Progenitor cell of endocrine pancreas (in vitro differentiated cells): ENCODE data around the gene ALDH2. TPM values are rescaled to one million over a fixed set of nuclear protein-coding genes. Genes with fewer than 3 reads are reported as not detected.
"Not testable (repeated sequence)": the region's sequence is repeated elsewhere in the genome, so short reads cannot be mapped to it uniquely, and the experiment has no call there.

ENCODE experiments used
- DNase-seq: peaks from one replicate; pipeline ENCODE4 v3.0.0; 2021; ENCODE audit warnings: low spot score; ENCODE audit not compliant: unreplicated experiment
- H3K27ac Mint-ChIP-seq: 2 replicates; pipeline ENCODE4 v1.8.0; 2021; ENCODE audit warnings: mild to moderate bottlenecking, moderate library complexity, mixed read lengths
- H3K27me3 Mint-ChIP-seq: 2 replicates; pipeline ENCODE4 v1.8.0; 2021; ENCODE audit warnings: mixed read lengths
- H3K36me3 Mint-ChIP-seq: 2 replicates; pipeline ENCODE4 v1.8.0; 2022; ENCODE audit warnings: mixed read lengths; ENCODE audit not compliant: insufficient read depth
- H3K4me1 Mint-ChIP-seq: 2 replicates; pipeline ENCODE4 v1.8.0; 2021; ENCODE audit warnings: low read depth, mixed read lengths
- H3K4me3 Mint-ChIP-seq: 2 replicates; pipeline ENCODE4 v1.8.0; 2021; ENCODE audit warnings: low read depth, mild to moderate bottlenecking, moderate library complexity, mixed read lengths
- H3K9me3 Mint-ChIP-seq: 2 replicates; pipeline ENCODE4 v1.8.0; 2021; ENCODE audit warnings: low read depth, mixed read lengths
- CTCF ChIP-seq: fragments of 200-600 bp; sonication (generic); IDR thresholded peaks from one replicate; pipeline ENCODE4 v1.5.0; 2021; ENCODE audit warnings: antibody characterized with exemption, mild to moderate bottlenecking; ENCODE audit not compliant: unreplicated experiment
- total RNA-seq: library from RNA; stranded (reverse); gene quantifications from 2 replicates; pipeline ENCODE4 v1.2.1, GENCODE V29; 2021

Gene ALDH2
- total RNA-seq, 1 donor from 2014 or later, result 47.3 TPM

DNA sequence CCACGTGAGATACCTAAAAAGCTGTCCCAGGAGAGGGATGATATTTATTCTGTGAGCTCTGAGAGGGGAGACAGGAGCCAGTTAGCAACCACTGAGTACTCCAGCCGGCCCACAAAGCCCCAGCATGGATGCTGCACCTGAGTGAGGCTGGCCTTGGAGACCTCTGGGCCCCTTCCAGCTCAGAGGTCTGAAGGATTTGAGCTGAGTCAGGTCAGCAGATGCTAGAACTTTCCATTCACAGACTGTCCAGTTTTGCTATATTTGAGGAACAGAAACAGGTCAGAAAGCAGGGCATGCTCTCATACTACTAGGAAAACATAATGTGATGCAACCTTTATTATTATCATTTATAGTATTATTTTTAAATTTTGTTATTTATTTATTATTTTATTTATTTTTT, 60.3 kb downstream of the ALDH2 start:
- Mint-ChIP-seq H3K27me3 (no peaks in the 10 kb centered on the region), H3K4me3 (no peak overlapping the region), H3K27ac (no peak overlapping the region), H3K36me3 (no peaks in the 10 kb centered on the region), H3K9me3 (no peaks in the 10 kb centered on the region), H3K4me1 (peaks cover 8% of the 10 kb centered on the region)
- TF ChIP-seq CTCF, result no peak
- no peak for DNase-seq

- peaks cover 8% of the 10 kb centered on the region for H3K4me1 Mint-ChIP-seq
- H3K36me3 Mint-ChIP-seq, result no peaks in the 10 kb centered on the region
- no peak overlapping the region for H3K27ac Mint-ChIP-seq
- H3K9me3 Mint-ChIP-seq, result peaks cover 3% of the 10 kb centered on the region
- no peak for TF ChIP-seq CTCF
- no peak for DNase-seq
- H3K27me3 Mint-ChIP-seq, result no peaks in the 10 kb centered on the region
- no peak overlapping the region for H3K4me3 Mint-ChIP-seq
Observed at GRCh38 chr12:111827907-111828306, 61.2 kb downstream of the ALDH2 start.

DNA sequence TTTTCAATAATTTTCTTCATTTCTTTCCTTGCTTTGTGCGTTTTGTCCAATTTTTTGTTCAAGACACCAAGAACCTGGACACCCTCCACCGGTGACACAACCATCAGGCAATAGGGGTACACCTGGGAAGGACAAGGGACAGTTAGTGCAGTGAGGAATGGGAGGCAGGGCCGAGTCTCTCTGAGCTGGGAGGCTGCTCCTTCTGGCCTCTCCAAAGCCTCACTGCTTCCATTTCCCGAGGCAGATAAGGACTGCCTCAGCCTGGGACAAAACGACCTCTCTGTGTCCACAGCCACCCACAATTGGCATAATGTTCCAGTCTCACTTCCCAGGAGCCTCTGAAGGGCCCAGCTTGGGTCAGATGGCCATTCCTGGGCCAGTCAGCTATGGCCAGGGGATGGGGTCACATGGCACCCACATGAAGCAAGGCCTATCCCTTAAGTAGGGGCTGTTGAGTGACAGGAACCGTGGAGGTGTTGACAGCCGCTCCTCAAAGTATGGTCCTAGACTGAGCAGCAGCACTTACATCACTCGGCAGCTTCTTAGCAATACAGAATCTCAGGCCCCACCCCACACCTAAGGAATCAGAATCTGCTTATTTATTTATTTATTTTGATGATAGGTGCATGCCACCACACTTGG, 61.7 kb downstream of the ALDH2 start:
- Mint-ChIP-seq H3K27ac (no peak overlapping the region), H3K9me3 (peaks cover 3% of the 10 kb centered on the region), H3K36me3 (no peaks in the 10 kb centered on the region), H3K4me3 (no peak overlapping the region), H3K4me1 (peaks cover 8% of the 10 kb centered on the region), H3K27me3 (no peaks in the 10 kb centered on the region)
- no peak for TF ChIP-seq CTCF
- no peak for DNase-seq

DNA sequence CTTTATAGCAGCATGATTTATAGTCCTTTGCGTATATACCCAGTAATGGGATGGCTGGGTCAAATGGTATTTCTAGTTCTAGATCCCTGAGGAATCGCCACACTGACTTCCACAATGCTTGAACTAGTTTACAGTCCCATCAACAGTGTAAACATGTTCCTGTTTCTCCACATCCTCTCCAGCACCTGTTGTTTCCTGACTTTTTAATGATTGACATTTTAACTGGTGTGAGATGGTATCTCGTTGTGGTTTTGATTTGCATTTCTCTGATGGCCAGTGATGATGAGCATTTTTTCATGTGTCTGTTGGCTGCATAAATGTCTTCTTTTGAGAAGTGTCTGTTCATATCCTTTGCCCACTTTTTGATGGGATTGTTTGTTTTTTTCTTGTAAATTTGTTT, 62.9 kb downstream of the ALDH2 start:
- H3K27ac Mint-ChIP-seq, result not testable (repeated sequence)

GRCh38 chr12:111834740-111835386, 68.1 kb downstream of the ALDH2 start:
- H3K9me3 Mint-ChIP-seq, H3K36me3 Mint-ChIP-seq, H3K27ac Mint-ChIP-seq, H3K4me3 Mint-ChIP-seq, H3K4me1 Mint-ChIP-seq, DNase-seq, H3K27me3 Mint-ChIP-seq: not testable (repeated sequence)

More for the DNA sequence above, 62.9 kb downstream of the ALDH2 start:
- H3K4me3 Mint-ChIP-seq, DNase-seq, H3K27me3 Mint-ChIP-seq, H3K36me3 Mint-ChIP-seq, H3K4me1 Mint-ChIP-seq, H3K9me3 Mint-ChIP-seq: not testable (repeated sequence)

DNA sequence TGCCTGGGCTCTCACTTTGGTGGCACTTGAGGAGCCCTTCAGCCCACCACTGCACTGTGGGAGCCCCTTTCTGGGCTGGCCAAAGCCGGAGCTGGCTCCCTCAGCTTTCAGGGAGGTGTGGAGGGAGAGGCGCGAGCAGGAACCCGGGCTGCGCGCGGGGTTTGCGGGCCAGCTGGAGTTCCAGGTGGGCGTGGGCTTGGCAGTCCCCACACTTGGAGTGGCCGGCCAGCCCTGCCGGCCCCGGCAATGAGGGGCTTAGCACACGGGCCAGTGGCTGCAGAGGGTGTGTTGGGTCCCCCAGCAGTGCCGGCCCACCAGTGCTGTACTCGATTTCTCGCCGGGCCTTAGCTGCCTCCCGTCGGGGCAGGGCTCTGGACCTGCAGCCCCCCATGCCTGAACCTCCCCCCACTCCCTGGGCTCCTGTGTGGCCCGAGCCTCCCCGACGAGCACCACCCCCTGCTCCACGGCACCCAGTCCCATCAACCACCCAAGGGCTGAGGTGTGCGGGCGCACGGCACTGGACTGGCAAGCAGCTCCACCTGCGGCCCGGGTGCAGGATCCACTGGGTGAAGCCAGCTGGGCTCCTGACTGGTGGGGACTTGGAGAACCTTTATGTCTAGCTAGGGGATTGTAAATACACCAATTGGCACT, 68.9 kb downstream of the ALDH2 start:
- not testable (repeated sequence) for DNase-seq, H3K27ac Mint-ChIP-seq, H3K36me3 Mint-ChIP-seq, H3K4me3 Mint-ChIP-seq, H3K9me3 Mint-ChIP-seq, H3K4me1 Mint-ChIP-seq, H3K27me3 Mint-ChIP-seq
